Natural killer cell (primary cell): ENCODE data around the gene PCED1B. TPM values are rescaled to one million over a fixed set of nuclear protein-coding genes. Genes with fewer than 3 reads are reported as not detected.

ENCODE experiments used
- ATAC-seq, 3 donors: fragments of 150-1000 bp in 2 of 3; fragments of 200-7000 bp in 1 of 3; cut with Tn5 transposase; 1 replicate in 1 of 3; 2 replicates in 2 of 3; pipeline ENCODE4 v1.10.0; 2021; ENCODE audit warnings: mild to moderate bottlenecking in 2 of 3, moderate library complexity in 2 of 3
- DNase-seq, 2 donors: peaks; one replicate each; pipeline versions ENCODE4 v3.0.0 to v3.0.0-alpha.2; 2013 to 2021; ENCODE audit warnings: mixed read lengths in 1 of 2
- H3K27ac ChIP-seq: one replicate; pipeline ENCODE4 v1.5.1; 2013; ENCODE audit warnings: mild to moderate bottlenecking, low read length
- H3K27me3 ChIP-seq: one replicate; pipeline ENCODE4 v1.6.1; 2013; ENCODE audit warnings: low read length; ENCODE audit not compliant: control insufficient read depth, insufficient read depth
- H3K36me3 ChIP-seq: one replicate; pipeline ENCODE4 v1.6.1; 2013; ENCODE audit warnings: low read length; ENCODE audit not compliant: control insufficient read depth, insufficient read depth
- H3K4me1 ChIP-seq: one replicate; pipeline ENCODE4 v1.6.1; 2013; ENCODE audit warnings: low read length; ENCODE audit not compliant: control insufficient read depth, insufficient read depth
- H3K4me3 ChIP-seq: one replicate; pipeline ENCODE4 v1.5.1; 2013; ENCODE audit warnings: low read length
- H3K9me3 ChIP-seq: one replicate; pipeline ENCODE4 v1.6.1; 2013; ENCODE audit warnings: low read length; ENCODE audit not compliant: control insufficient read depth, insufficient read depth
- H3K27ac Mint-ChIP-seq, 2 donors: one replicate each; pipeline ENCODE4 v1.8.0; 2022; ENCODE audit warnings: mild to moderate bottlenecking in 2 of 2, mixed read lengths in 2 of 2, moderate library complexity in 1 of 2
- H3K27me3 Mint-ChIP-seq, 2 donors: one replicate each; pipeline ENCODE4 v1.8.0; 2022; ENCODE audit warnings: low read depth in 2 of 2, mixed read lengths in 2 of 2
- H3K36me3 Mint-ChIP-seq: one replicate; pipeline ENCODE4 v1.8.0; 2022; ENCODE audit warnings: mixed read lengths
- H3K4me1 Mint-ChIP-seq, 2 donors: one replicate each; pipeline ENCODE4 v1.8.0; 2022; ENCODE audit warnings: mixed read lengths in 2 of 2
- H3K4me3 Mint-ChIP-seq: one replicate; pipeline ENCODE4 v1.8.0; 2022; ENCODE audit warnings: mild to moderate bottlenecking, moderate library complexity, mixed read lengths
- H3K9me3 Mint-ChIP-seq, 2 donors: one replicate each; pipeline ENCODE4 v1.8.0; 2022; ENCODE audit warnings: mixed read lengths in 2 of 2
- CTCF ChIP-seq: fragments of 200-600 bp; IDR thresholded peaks from one replicate; pipeline ENCODE4 v1.8.0; 2022; ENCODE audit warnings: antibody characterized with exemption
- WGBS: methylation state at CpG from one replicate; pipeline ENCODE4 v1.1.7; 2013; ENCODE audit warnings: missing lambda C conversion rate; ENCODE audit not compliant: insufficient coverage; 5-methylcytosine and 5-hydroxymethylcytosine counted together
- intact Hi-C: fragments of 100-400 bp; cut with micrococcal nuclease; formaldehyde crosslinking; loops from one replicate; pipeline ENCODE4 v1.14.2; 2022
- total RNA-seq, 4 donors: library from RNA; stranded (reverse); fragments of 120-200 nt in 1 of 4; gene quantifications; one replicate each; pipeline versions ENCODE4 v1.2.3 to v1.2.4, GENCODE V29; 2013 to 2022

PCED1B gene
- total RNA-seq, 3 donors from 2014 or later (not counting 1 experiment from before 2014, with no cell fraction given) = 30.2 to 35.9 (median 33.3) TPM

- H3K9me3 ChIP-seq = no peaks in the 10 kb centered on the region
- H3K36me3 ChIP-seq = no peaks in the 10 kb centered on the region
- TF ChIP-seq CTCF = peak; percentile 72
- H3K27me3 ChIP-seq = no peaks in the 10 kb centered on the region
- peak in 2 of 3 donors; percentile 36 to 57 for ATAC-seq
- no peak overlapping the region for H3K27ac ChIP-seq
- H3K27ac Mint-ChIP-seq = no peak overlapping the region
- DNase-seq = peak in 1 of 2 donors; percentile 61
- H3K4me1 Mint-ChIP-seq = no peaks in the 10 kb centered on the region
- 42% methylated on average over 4 of the region's 5 CpGs for WGBS
- intact Hi-C loops = loop anchor here (1.0 kb wide), 1 partner anchor 236 kb away; no protein-coding TSS in a partner anchor
- H3K4me1 ChIP-seq = no peaks in the 10 kb centered on the region
- no peaks in the 10 kb centered on the region for H3K9me3 Mint-ChIP-seq
- no peaks in the 10 kb centered on the region for H3K27me3 Mint-ChIP-seq
- no peak overlapping the region for H3K4me3 Mint-ChIP-seq
- no peaks in the 10 kb centered on the region for H3K36me3 Mint-ChIP-seq
- no peak overlapping the region for H3K4me3 ChIP-seq
Observed at GRCh38 chr12:47071241-47071852, 8.1 kb upstream of the PCED1B start.

- Mint-ChIP-seq H3K4me1 (peaks cover 4% of the 10 kb centered on the region in 2 donors), H3K27ac (no peak overlapping the region), H3K4me3 (no peak overlapping the region), H3K9me3 (no peaks in the 10 kb centered on the region), H3K36me3 (no peaks in the 10 kb centered on the region), H3K27me3 (no peaks in the 10 kb centered on the region)
- DNase-seq (no peak), ATAC-seq (no peak)
- no peak for TF ChIP-seq CTCF
- Histone ChIP-seq H3K27me3 (no peaks in the 10 kb centered on the region), H3K4me1 (peaks cover 5% of the 10 kb centered on the region), H3K4me3 (no peak overlapping the region), H3K36me3 (no peaks in the 10 kb centered on the region), H3K9me3 (no peaks in the 10 kb centered on the region), H3K27ac (no peak overlapping the region)
- 94% methylated on average over 2 of the region's 3 CpGs for WGBS
- intact Hi-C loops = no loop called here
Observed at GRCh38 chr12:47073951-47074350, 5.5 kb upstream of the PCED1B start.

GRCh38 chr12:47074757-47075156 lies 4.7 kb upstream of the PCED1B start:
- Histone ChIP-seq H3K27ac (no peak overlapping the region), H3K36me3 (no peaks in the 10 kb centered on the region), H3K27me3 (no peaks in the 10 kb centered on the region), H3K9me3 (no peaks in the 10 kb centered on the region), H3K4me1 (peaks cover 5% of the 10 kb centered on the region), H3K4me3 (no peak overlapping the region)
- ATAC-seq = no peak
- Mint-ChIP-seq H3K36me3 (no peaks in the 10 kb centered on the region), H3K27ac (no peak overlapping the region), H3K4me3 (no peak overlapping the region), H3K4me1 (peaks cover 9 to 10% of the 10 kb centered on the region in 2 donors), H3K27me3 (no peaks in the 10 kb centered on the region), H3K9me3 (no peaks in the 10 kb centered on the region)
- WGBS = 100% methylated on average over 2 of the region's 2 CpGs
- TF ChIP-seq CTCF = no peak
- intact Hi-C loops = no loop called here
- DNase-seq = no peak
